PC-9 (cell line): ENCODE results near the gene SEBOX.

Source experiments
- EZH2 ChIP-seq: fragments of 200-600 bp; sonication (generic); IDR thresholded peaks from 2 replicates; pipeline ENCODE4 v1.8.0; 2017; ENCODE audit warnings: antibody characterized with exemption, low read depth
- TF ChIP-seq, protein P1 (sequence below): fragments of 200-600 bp; sonication (generic); conservative IDR thresholded peaks from 2 replicates; pipeline ENCODE4 v1.6.1; 2017; ENCODE audit warnings: mixed run types, antibody characterized with exemption, mild to moderate bottlenecking, moderate library complexity

DNA sequence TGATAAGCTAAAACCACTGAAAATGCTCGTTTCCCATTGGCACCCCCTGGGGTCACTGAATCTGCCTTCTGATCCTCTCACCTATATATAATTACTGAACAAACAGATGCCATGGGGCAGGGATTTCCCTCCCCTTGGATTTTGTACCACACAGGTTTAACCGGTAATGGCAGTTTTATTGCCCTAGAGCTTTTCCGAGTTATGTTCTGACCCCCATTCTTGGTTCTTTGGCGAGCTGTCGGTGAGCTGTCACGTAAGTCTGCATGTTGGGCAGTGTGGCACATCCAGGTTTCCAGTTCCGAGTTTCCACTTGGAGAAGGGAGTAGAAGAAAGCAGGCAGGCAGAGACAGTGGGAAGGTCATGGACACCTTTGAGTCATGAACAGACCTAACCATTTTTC, 38.9 kb downstream of the SEBOX start:
- TF ChIP-seq EZH2: no peak
- TF ChIP-seq, protein P1, sequence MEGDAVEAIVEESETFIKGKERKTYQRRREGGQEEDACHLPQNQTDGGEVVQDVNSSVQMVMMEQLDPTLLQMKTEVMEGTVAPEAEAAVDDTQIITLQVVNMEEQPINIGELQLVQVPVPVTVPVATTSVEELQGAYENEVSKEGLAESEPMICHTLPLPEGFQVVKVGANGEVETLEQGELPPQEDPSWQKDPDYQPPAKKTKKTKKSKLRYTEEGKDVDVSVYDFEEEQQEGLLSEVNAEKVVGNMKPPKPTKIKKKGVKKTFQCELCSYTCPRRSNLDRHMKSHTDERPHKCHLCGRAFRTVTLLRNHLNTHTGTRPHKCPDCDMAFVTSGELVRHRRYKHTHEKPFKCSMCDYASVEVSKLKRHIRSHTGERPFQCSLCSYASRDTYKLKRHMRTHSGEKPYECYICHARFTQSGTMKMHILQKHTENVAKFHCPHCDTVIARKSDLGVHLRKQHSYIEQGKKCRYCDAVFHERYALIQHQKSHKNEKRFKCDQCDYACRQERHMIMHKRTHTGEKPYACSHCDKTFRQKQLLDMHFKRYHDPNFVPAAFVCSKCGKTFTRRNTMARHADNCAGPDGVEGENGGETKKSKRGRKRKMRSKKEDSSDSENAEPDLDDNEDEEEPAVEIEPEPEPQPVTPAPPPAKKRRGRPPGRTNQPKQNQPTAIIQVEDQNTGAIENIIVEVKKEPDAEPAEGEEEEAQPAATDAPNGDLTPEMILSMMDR: no peak
